ENCODE measurements around the gene ZNF425.

The ZNF425 gene

DNA sequence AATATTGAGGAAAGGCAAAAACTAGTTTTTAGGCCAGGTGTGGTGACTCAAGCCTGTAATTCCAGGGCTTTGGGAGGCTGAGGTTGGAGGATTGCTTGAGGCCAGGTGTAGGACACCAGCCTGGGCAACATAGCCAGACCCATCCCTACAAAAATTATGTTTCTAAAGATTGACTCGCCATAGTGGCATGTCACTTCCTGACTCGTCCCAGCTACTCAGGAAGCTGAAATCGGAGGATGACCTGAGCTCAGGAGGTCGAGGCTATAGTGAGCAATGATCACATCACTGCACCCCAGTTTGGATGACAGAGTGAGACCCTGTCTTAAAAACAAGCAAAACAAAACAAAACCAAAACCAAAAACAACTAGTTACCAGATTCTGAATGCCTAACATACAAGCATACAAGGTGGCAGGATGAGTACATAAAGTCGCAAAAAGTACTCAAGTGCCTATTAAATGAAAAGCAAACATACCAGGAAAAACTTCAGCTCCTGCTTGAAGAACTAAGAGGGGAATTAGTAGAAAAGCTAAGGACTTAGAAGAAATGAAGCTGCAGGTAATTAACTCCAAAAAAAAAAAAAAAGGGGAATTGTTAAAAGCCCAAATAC lies 35.2 kb upstream of the ZNF425 start:
- TF ChIP-seq, protein P1, sequence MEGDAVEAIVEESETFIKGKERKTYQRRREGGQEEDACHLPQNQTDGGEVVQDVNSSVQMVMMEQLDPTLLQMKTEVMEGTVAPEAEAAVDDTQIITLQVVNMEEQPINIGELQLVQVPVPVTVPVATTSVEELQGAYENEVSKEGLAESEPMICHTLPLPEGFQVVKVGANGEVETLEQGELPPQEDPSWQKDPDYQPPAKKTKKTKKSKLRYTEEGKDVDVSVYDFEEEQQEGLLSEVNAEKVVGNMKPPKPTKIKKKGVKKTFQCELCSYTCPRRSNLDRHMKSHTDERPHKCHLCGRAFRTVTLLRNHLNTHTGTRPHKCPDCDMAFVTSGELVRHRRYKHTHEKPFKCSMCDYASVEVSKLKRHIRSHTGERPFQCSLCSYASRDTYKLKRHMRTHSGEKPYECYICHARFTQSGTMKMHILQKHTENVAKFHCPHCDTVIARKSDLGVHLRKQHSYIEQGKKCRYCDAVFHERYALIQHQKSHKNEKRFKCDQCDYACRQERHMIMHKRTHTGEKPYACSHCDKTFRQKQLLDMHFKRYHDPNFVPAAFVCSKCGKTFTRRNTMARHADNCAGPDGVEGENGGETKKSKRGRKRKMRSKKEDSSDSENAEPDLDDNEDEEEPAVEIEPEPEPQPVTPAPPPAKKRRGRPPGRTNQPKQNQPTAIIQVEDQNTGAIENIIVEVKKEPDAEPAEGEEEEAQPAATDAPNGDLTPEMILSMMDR (conservative IDR thresholded peaks at IDR 0.05), result no peak
- no peak for TF ChIP-seq ZFX (IDR thresholded peaks at IDR 0.05)
- H3K27ac ChIP-seq, result peak overlapping the region; percentile 8

DNA sequence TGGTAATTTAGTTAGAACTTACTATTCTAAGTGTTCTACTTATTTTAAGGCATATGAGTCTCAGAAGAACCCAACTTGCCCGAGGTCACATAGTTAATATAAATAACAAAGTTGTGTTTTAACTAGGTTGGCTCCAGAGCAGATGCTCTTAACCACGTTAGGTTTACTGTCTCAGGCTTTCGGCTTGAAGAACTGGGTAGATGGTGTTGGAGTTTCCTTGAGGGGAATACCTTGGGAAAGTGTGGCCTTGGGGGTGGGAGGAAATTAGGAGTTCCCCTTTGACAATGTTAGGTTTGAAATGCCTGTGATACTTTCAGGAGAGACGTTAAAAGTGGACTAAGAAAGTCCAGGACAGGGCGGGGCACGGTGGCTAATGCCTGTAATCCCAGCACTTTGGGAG lies 30.8 kb upstream of the ZNF425 start:
- no peak for TF ChIP-seq ZFX (IDR thresholded peaks at IDR 0.05)
- TF ChIP-seq, protein P1 (conservative IDR thresholded peaks at IDR 0.05), result no peak
- no peak overlapping the region for H3K27ac ChIP-seq

DNA sequence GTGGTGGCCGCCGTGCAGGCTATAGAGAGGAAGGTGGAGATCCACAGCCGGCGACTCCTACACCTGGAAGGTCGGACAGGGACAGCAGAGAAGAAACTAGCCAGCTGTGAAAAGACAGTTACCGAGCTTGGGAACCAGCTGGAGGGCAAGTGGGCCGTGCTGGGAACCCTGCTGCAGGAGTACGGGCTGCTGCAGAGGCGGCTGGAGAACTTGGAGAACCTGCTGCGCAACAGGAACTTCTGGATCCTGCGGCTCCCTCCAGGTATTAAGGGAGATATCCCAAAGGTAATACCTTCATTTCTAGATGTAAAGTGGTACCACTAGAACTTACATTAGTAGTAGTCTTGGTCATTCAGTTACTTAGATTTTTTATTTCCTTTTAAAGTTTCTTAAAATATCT lies 27.9 kb upstream of the ZNF425 start:
- TF ChIP-seq, protein P1 (conservative IDR thresholded peaks at IDR 0.05), result no peak
- no peak for TF ChIP-seq ZFX (IDR thresholded peaks at IDR 0.05)
- H3K27ac ChIP-seq, result no peak overlapping the region

DNA sequence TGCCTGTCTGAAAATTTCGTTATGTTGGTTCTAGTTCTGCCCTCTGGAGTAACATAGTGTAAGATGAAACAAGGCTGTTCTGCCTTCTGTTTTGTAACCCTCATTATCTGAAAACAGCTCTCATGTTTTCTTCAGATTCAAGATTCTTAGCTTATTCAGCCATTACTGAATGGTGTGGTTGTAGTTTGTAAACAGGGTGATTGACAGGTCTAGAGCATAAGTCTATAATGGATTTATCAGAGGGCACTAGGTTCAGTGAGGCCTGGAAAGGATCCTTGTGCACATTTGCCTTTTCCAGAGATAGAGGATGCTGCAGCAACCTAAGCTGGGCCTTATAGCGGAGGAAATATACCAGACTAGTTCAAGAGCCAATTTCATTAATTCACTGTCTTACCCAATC lies 27.2 kb upstream of the ZNF425 start:
- no peak overlapping the region for H3K27ac ChIP-seq
- TF ChIP-seq, protein P1 (conservative IDR thresholded peaks at IDR 0.05), result no peak
- TF ChIP-seq ZFX (IDR thresholded peaks at IDR 0.05), result no peak

DNA sequence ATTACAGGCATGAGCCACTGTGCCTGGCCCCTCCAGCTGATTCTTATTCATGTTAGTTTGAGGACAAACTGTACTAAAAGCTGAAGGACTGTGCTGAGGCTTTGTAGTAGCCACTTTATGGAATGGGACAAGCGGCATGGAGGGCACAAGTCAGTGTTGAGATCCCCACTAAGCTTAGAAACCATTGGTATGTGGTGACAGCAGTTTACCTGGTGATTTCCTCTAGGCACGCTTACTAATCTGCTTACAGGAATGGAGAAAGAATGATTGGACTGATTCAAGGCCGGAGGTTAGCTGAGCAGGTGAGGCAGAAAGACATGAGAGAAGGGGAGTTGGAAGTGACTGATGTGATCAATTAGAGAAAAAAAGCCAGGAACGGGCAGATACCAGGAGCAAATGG lies 24.9 kb upstream of the ZNF425 start:
- H3K27ac ChIP-seq, result no peak overlapping the region
- TF ChIP-seq, protein P1 (conservative IDR thresholded peaks at IDR 0.05), result no peak
- TF ChIP-seq ZFX (IDR thresholded peaks at IDR 0.05), result no peak

DNA sequence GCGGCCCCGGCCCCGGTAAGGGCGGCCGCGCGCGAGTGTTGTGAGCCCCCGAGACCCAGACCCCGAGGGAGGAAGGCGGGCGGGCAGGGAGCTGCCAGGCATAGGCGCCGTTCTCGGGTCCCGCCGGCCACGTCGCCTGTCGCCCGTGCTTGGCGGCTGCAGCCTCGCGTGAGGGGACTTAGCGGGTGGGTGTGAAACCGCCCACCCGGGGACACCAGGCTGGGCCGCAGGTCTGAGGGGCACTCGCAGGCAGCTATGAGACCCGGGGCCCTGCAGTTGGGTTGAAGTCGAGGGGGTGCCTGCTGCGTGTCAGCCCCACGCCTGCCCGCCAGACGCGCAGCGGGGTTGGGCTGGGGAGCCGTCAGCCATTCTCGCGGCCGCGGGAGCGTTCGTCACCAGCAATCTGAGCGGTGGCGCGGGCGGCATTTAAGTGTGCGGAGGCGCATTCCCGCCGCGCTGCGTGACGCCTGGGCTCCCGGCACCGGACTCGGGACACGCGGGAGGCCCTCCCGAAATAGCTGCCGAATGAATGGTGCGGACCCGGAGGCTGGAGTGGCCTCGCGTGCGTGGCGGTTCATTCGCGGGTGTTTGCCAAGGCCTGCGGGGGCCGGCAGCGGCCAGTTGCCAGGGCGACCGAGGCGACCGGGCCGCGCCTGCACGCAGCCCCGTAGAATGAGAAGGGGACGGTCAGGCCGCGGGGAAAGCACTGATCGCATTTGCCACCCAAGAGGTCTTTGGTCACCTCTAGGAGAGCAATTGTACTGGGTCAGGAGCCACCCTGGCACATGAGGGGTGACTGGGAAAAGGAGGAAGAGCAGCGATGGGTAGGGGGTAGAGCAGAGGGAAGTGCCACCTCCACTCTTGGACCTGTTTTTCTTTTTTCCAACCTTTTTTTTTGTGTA lies 21.9 kb upstream of the ZNF425 start:
- peak overlapping the region; percentile 91 for H3K27ac ChIP-seq
- peak; percentile 98 for TF ChIP-seq ZFX (IDR thresholded peaks at IDR 0.05)
- TF ChIP-seq, protein P1 (conservative IDR thresholded peaks at IDR 0.05), result no peak

DNA sequence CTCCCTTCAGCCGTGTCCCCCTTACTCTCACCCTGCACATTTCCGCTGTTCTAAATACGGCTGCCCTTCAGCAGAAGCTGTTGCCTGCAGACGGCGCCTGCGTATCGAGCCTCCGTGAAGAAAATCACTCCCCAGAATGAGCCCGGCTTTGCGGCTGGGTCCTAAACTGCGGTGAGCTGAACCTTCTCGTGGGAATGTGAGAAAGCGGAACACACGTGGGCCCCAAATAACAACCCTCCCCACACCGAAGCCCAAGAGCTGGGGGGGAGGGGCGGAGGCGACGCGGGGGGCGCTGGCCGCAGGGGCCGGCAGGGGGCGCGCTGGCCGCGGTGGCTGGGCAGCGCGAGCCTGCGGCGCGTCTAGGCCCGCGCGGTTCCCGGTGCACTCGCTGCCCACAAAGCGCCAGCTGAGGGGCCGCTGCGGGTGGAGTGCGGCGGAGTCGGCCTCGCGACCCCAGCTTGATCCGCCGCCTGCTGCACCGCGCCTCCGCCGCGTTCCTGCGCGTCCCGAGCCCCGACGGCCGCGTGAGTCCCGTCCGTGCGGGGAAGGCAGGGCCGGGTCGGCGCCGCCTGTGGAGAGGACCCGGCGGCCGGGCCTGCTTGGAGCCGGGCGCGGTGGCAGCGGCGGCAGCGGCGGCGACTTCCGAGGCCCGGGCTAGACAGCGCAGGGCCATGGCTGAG lies 21.1 kb upstream of the ZNF425 start, which contains the start of gene ZNF398:
Gene ZNF398, plus strand, starts transcription at position 382 of the 680 bp plus-strand sequence. Its CDS starts 290 bp downstream, at position 672.
- H3K27ac ChIP-seq, result peak within 1 kb of the TSS; percentile 91
- peak; percentile 100 for TF ChIP-seq ZFX (IDR thresholded peaks at IDR 0.05)
- TF ChIP-seq, protein P1 (conservative IDR thresholded peaks at IDR 0.05), result peak; percentile 100
